Fibroblast of pulmonary artery (primary cell): ENCODE results near the gene BLVRB.
"Not testable (repeated sequence)": the region's sequence is repeated elsewhere in the genome, so short reads cannot be mapped to it uniquely, and the experiment has no call there.

Experiments
- DNase-seq: peaks from one replicate; pipeline ENCODE4 v3.0.0-alpha.2; 2010; ENCODE audit warnings: low read depth
- H3K4me3 ChIP-seq: replicated peaks from 2 replicates; pipeline ENCODE4 v1.5.1; 2011; ENCODE audit warnings: low read depth, mild to moderate bottlenecking, control low read depth, low read length, moderate library complexity
- TF ChIP-seq, protein P1 (sequence below): IDR thresholded peaks from 2 replicates; pipeline ENCODE4 v1.5.1; 2011; ENCODE audit warnings: mild to moderate bottlenecking, control low read depth, low read length, inconsistent platforms; ENCODE audit errors: missing control alignments

Gene BLVRB

GRCh38 chr19:40489882-40490230 lies 24.3 kb upstream of the BLVRB start:
- TF ChIP-seq, protein P1, sequence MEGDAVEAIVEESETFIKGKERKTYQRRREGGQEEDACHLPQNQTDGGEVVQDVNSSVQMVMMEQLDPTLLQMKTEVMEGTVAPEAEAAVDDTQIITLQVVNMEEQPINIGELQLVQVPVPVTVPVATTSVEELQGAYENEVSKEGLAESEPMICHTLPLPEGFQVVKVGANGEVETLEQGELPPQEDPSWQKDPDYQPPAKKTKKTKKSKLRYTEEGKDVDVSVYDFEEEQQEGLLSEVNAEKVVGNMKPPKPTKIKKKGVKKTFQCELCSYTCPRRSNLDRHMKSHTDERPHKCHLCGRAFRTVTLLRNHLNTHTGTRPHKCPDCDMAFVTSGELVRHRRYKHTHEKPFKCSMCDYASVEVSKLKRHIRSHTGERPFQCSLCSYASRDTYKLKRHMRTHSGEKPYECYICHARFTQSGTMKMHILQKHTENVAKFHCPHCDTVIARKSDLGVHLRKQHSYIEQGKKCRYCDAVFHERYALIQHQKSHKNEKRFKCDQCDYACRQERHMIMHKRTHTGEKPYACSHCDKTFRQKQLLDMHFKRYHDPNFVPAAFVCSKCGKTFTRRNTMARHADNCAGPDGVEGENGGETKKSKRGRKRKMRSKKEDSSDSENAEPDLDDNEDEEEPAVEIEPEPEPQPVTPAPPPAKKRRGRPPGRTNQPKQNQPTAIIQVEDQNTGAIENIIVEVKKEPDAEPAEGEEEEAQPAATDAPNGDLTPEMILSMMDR: no peak
- H3K4me3 ChIP-seq: no peak overlapping the region
- DNase-seq: no peak

- no peak for DNase-seq
- TF ChIP-seq, protein P1: no peak
Observed at GRCh38 chr19:40486017-40486416, 20.5 kb upstream of the BLVRB start.

GRCh38 chr19:40475878-40476644 lies 10.5 kb upstream of the BLVRB start:
- DNase-seq: peak; percentile 6
- H3K4me3 ChIP-seq: not testable (repeated sequence)

More at GRCh38 chr19:40486017-40486416, 20.5 kb upstream of the BLVRB start:
- no peak overlapping the region for H3K4me3 ChIP-seq

DNA sequence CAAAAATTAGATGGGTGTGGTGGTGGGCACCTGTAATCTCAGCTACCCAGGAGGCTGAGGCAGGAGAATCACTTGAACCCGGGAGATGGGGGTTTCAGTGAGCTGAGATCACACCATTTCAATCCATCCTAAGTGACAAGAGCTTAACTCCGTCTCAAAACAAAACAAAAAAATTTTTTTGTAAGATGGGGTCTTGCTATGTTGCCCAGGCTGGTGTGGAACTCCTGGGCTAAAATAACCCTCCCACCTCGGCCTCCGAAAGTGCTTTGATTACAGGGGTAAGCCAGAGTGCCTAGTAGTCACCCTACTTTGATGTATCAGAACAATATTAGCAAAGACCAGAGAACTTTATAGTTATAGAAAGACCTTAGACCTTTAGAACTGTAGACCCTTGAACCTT lies 9.2 kb upstream of the BLVRB start:
- TF ChIP-seq, protein P1: no peak
- no peak overlapping the region for H3K4me3 ChIP-seq
- no peak for DNase-seq

- TF ChIP-seq, protein P1: no peak
- DNase-seq: no peak
- H3K4me3 ChIP-seq: no peak overlapping the region
Observed at GRCh38 chr19:40472516-40472915, 7.0 kb upstream of the BLVRB start.

DNA sequence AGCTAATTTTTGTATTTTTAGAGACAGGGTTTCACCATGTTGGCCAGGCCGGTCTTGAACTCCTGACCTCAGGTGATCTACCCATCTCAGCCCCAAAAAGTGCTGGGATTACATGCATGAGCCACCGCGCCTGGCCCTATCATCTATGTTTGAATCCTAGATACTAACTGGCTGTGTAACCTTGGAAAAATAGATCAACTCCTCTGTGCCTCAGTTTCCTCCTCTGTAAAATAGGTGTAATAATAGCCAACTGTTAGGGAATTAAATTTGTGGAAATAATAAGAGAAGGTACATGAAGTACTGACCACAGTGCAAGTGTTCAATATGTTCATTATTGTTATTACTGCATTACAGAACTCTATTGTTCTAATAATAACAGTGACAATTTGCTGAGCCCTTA lies 5.6 kb upstream of the BLVRB start:
- H3K4me3 ChIP-seq: no peak overlapping the region
- no peak for DNase-seq
- TF ChIP-seq, protein P1: no peak

GRCh38 chr19:40469011-40469410 lies 3.5 kb upstream of the BLVRB start:
- no peak overlapping the region for H3K4me3 ChIP-seq
- DNase-seq: no peak
- TF ChIP-seq, protein P1: no peak
